ENCODE measurements around the gene GGN. TPM values are rescaled to one million over a fixed set of nuclear protein-coding genes. Genes with fewer than 3 reads are reported as not detected.

Gene GGN
- total RNA-seq, 1 donor from 2014 or later, result not detected

Other genes starting within 250 kb of the GGN start
- gene DPF1, start 163.8 kb downstream of the GGN start, total RNA-seq, result not detected
- 3.9 TPM for gene PPP1R14A, start 131.7 kb downstream of the GGN start, total RNA-seq
- gene SPINT2, start 123.5 kb downstream of the GGN start, total RNA-seq, result 7.3 TPM
- 0.40 TPM for gene C19orf33, start 83.8 kb downstream of the GGN start, total RNA-seq
- gene YIF1B, start 72.1 kb downstream of the GGN start, total RNA-seq, result 41.7 TPM
- gene KCNK6, start 68.2 kb downstream of the GGN start, total RNA-seq, result 1.4 TPM
- 4.0 TPM for gene CATSPERG, start 52.2 kb downstream of the GGN start, total RNA-seq
- gene PSMD8, start 13.5 kb downstream of the GGN start, total RNA-seq, result 62.5 TPM
- gene SPRED3, start 663 bp upstream of the GGN start, total RNA-seq, result 0.30 TPM
- 8.7 TPM for gene FAM98C, start 15.1 kb upstream of the GGN start, total RNA-seq
- 1.0 TPM for gene RASGRP4, start 38.2 kb upstream of the GGN start, total RNA-seq
- gene RYR1, start 45.7 kb upstream of the GGN start, total RNA-seq, result 0.68 TPM
- gene MAP4K1, start 229.9 kb upstream of the GGN start, total RNA-seq, result 3.5 TPM
- 106 TPM for gene EIF3K, start 231.2 kb upstream of the GGN start, total RNA-seq

Data from left lobe of liver (tissue), 1 donor.